COR-L47 (cell line): ENCODE data around the gene OMA1.
A peak's percentile ranks its signal among the peaks of the same experiment; 100 is the strongest.
"Not testable (repeated sequence)": the region's sequence is repeated elsewhere in the genome, so short reads cannot be mapped to it uniquely, and the experiment has no call there.

Source experiments
- DNase-seq: peaks from one replicate; lab custom pipeline; 2025; lab: John Stamatoyannopoulos, UW

The OMA1 gene

GRCh38 chr1:58524353-58524945, 22.1 kb downstream of the OMA1 start:
- no peak for DNase-seq

GRCh38 chr1:58515794-58516401, 30.6 kb downstream of the OMA1 start:
- peak; percentile 69 for DNase-seq

- no peak for DNase-seq
These were observed 32.6 kb downstream of the OMA1 start for GRCh38 chr1:58513956-58514355.

- DNase-seq, result no peak
These were observed 37.9 kb downstream of the OMA1 start for GRCh38 chr1:58508629-58509028.

GRCh38 chr1:58505286-58505685, 41.2 kb downstream of the OMA1 start:
- no peak for DNase-seq

GRCh38 chr1:58502519-58502918, 44.0 kb downstream of the OMA1 start:
- no peak for DNase-seq

- no peak for DNase-seq
These were observed 46.5 kb downstream of the OMA1 start for GRCh38 chr1:58500043-58500442.

- DNase-seq, result no peak
These were observed 49.0 kb downstream of the OMA1 start for GRCh38 chr1:58497499-58497898.

GRCh38 chr1:58496042-58496441, 50.5 kb downstream of the OMA1 start:
- DNase-seq, result no peak

- not testable (repeated sequence) for DNase-seq
These were observed 57.6 kb downstream of the OMA1 start for GRCh38 chr1:58488914-58489313.

GRCh38 chr1:58487002-58487401, 59.5 kb downstream of the OMA1 start:
- DNase-seq, result no peak

- no peak for DNase-seq
These were observed 64.6 kb downstream of the OMA1 start for GRCh38 chr1:58481962-58482361.

- no peak for DNase-seq
These were observed 66.3 kb downstream of the OMA1 start for GRCh38 chr1:58480191-58480590.

GRCh38 chr1:58477390-58477789, 69.1 kb downstream of the OMA1 start:
- DNase-seq, result no peak

- no peak for DNase-seq
These were observed 70.3 kb downstream of the OMA1 start for GRCh38 chr1:58476179-58476578.

- DNase-seq, result no peak
These were observed 77.0 kb downstream of the OMA1 start for GRCh38 chr1:58469476-58469875.

GRCh38 chr1:58469016-58469415, 77.5 kb downstream of the OMA1 start:
- DNase-seq, result no peak

- DNase-seq, result no peak
These were observed 77.9 kb downstream of the OMA1 start for GRCh38 chr1:58468612-58469011.

- DNase-seq, result no peak
These were observed 79.8 kb downstream of the OMA1 start for GRCh38 chr1:58466630-58467241.

GRCh38 chr1:58465825-58466629, 80.5 kb downstream of the OMA1 start:
- no peak for DNase-seq

- DNase-seq, result no peak
These were observed 81.3 kb downstream of the OMA1 start for GRCh38 chr1:58465176-58465575.

- no peak for DNase-seq
These were observed 86.1 kb downstream of the OMA1 start for GRCh38 chr1:58460469-58460868.

GRCh38 chr1:58459911-58460310, 86.6 kb downstream of the OMA1 start:
- DNase-seq, result no peak
